Pons (tissue), 1 donor: ENCODE data around the gene IRGQ.

Experiments
- DNase-seq: peaks from one replicate; pipeline ENCODE4 v3.0.0-alpha.2; 2016; ENCODE audit warnings: low spot score

The IRGQ gene

GRCh38 chr19:43625918-43626579, 30.1 kb upstream of the IRGQ start:
- DNase-seq: no peak

- DNase-seq: no peak
These were observed 29.0 kb upstream of the IRGQ start for GRCh38 chr19:43624933-43625332.

GRCh38 chr19:43623889-43624670, 28.1 kb upstream of the IRGQ start:
- no peak for DNase-seq

- no peak for DNase-seq
These were observed 27.0 kb upstream of the IRGQ start for GRCh38 chr19:43622956-43623355.

- DNase-seq: no peak
These were observed 26.1 kb upstream of the IRGQ start for GRCh38 chr19:43622070-43622469.

- no peak for DNase-seq
These were observed 24.4 kb upstream of the IRGQ start for GRCh38 chr19:43620061-43621001.

GRCh38 chr19:43619262-43620060, 23.5 kb upstream of the IRGQ start, which contains the start of gene ZNF428:
Gene ZNF428 (minus strand): TSS chr19:43619629. CDS start chr19:43614304, 5,325 bp downstream.
- DNase-seq: peak; percentile 93

- peak; percentile 59 for DNase-seq
These were observed 23.0 kb upstream of the IRGQ start for GRCh38 chr19:43618921-43619261.

- no peak for DNase-seq
These were observed 21.0 kb upstream of the IRGQ start for GRCh38 chr19:43616954-43617353.

GRCh38 chr19:43616306-43616705, 20.4 kb upstream of the IRGQ start:
- DNase-seq: no peak

- DNase-seq: no peak
These were observed 16.4 kb upstream of the IRGQ start for GRCh38 chr19:43612374-43612773.

GRCh38 chr19:43611788-43612187, 15.9 kb upstream of the IRGQ start, which contains the start of gene SRRM5:
Gene SRRM5 (plus strand): TSS chr19:43612088. CDS start chr19:43612122, 34 bp downstream.
- no peak for DNase-seq

- no peak for DNase-seq
These were observed 14.6 kb upstream of the IRGQ start for GRCh38 chr19:43610493-43610892.

- no peak for DNase-seq
These were observed 13.9 kb upstream of the IRGQ start for GRCh38 chr19:43609872-43610271.

GRCh38 chr19:43607238-43608205, 11.6 kb upstream of the IRGQ start:
- no peak for DNase-seq

- DNase-seq: no peak
These were observed 10.8 kb upstream of the IRGQ start for GRCh38 chr19:43606569-43607229.

GRCh38 chr19:43605875-43606568, 10.1 kb upstream of the IRGQ start:
- DNase-seq: no peak

- DNase-seq: peak; percentile 46
These were observed 4.4 kb upstream of the IRGQ start for GRCh38 chr19:43600326-43600725.

GRCh38 chr19:43599635-43600295, 3.8 kb upstream of the IRGQ start:
- DNase-seq: no peak
